ENCODE data around the gene ELAVL2. TPM values are rescaled to one million over a fixed set of nuclear protein-coding genes. Genes with fewer than 3 reads are reported as not detected.

The ELAVL2 gene
- total and polyA plus RNA-seq, 2 donors (not counting 3 experiments of a cell fraction or from before 2014, with no cell fraction given) = 0.06 to 0.20 TPM

- H2AFZ ChIP-seq (ENCODE audit: low read depth, low read length) = no peak overlapping the region
- DNase-seq (ENCODE audit: low read depth, low spot score) = no peak
- H3K9me3 ChIP-seq (replicated peaks; ENCODE audit: control insufficient read depth, insufficient read depth, low read length) = no peaks in the 10 kb centered on the region
- no peak overlapping the region for H3K4me3 ChIP-seq (replicated peaks in 1 of 3; ENCODE audit: insufficient read depth in 1 of 3, low read depth in 1 of 3, low read length in 3 of 3)
- no peak overlapping the region for H3K27ac ChIP-seq (ENCODE audit: insufficient read depth, low read depth, low read length)
- no TSS peak for BruUV-seq (replicated peaks)
- H3K9me1 ChIP-seq (replicated peaks; ENCODE audit: control insufficient read depth, extremely low read depth, insufficient read depth, low read length) = no peaks in the 10 kb centered on the region
- H3K27me3 ChIP-seq (ENCODE audit: control insufficient read depth in 2 of 2, insufficient read depth in 2 of 2, low read length in 2 of 2) = peaks cover 0 to 18% of the 10 kb centered on the region in 2 experiments
- ChIA-PET CTCF (interaction anchor here (1.0 kb wide), 1 partner anchor 8 kb away, joined by 3 read pairs; no protein-coding TSS in a partner anchor), POLR2A (no interaction called here)
- H3K4me2 ChIP-seq (ENCODE audit: insufficient read depth, low read length) = no peak overlapping the region
- no peak for TF ChIP-seq EZH2 (IDR thresholded peaks at IDR 0.05; ENCODE audit: borderline replicate concordance, low read depth, low read length, severe bottlenecking)
- TF ChIP-seq POLR2AphosphoS5 (IDR thresholded peaks at IDR 0.05; ENCODE audit: insufficient read depth, low read depth, low read length) = no peak
- no peak for TF ChIP-seq CTCF (IDR thresholded peaks at IDR 0.05; ENCODE audit: extremely low read depth in 1 of 2, insufficient read depth in 1 of 2, low read depth in 1 of 2, low read length in 2 of 2)
- TF ChIP-seq POLR2A (IDR thresholded peaks at IDR 0.05; ENCODE audit: low read depth, low read length) = no peak
- no peak for TF ChIP-seq MAX (IDR thresholded peaks at IDR 0.05; ENCODE audit: insufficient read depth, insufficient read length)
- no peak for TF ChIP-seq JUN (IDR thresholded peaks at IDR 0.05; ENCODE audit: borderline replicate concordance, insufficient read depth, insufficient read length, low read depth)
- TF ChIP-seq MYC (IDR thresholded peaks at IDR 0.05; ENCODE audit: low read depth, low read length) = no peak
- no peak for TF ChIP-seq GATA2 (IDR thresholded peaks at IDR 0.05; ENCODE audit: insufficient read depth, insufficient read length, low read depth, low read length)
- TF ChIP-seq FOS (IDR thresholded peaks at IDR 0.05; ENCODE audit: borderline replicate concordance, insufficient read depth, low read length) = no peak
- dilution Hi-C loops (cut with MboI; ENCODE audit: extremely low pct_ligation_motif_present, low sequenced_read_pairs) = no loop called here
- H3K36me3 ChIP-seq (ENCODE audit: control insufficient read depth in 2 of 2, extremely low read depth in 1 of 2, insufficient read depth in 2 of 2, low read length in 2 of 2) = no peaks in the 10 kb centered on the region
- intact Hi-C loops (cut with micrococcal nuclease) = no loop called here
- no peaks in the 10 kb centered on the region for H3K79me2 ChIP-seq (ENCODE audit: control insufficient read depth, insufficient read depth, low read length)
- no peak overlapping the region for H3K9ac ChIP-seq (replicated peaks; ENCODE audit: extremely low read depth, insufficient read depth, low read length)
- no peaks in the 10 kb centered on the region for H3K4me1 ChIP-seq (ENCODE audit: control insufficient read depth, extremely low read depth, insufficient read depth, low read length)
- no peak for FAIRE-seq
- no peaks in the 10 kb centered on the region for H4K20me1 ChIP-seq (replicated peaks; ENCODE audit: control insufficient read depth, extremely low read depth, insufficient read depth, low read length)
Observed at GRCh38 chr9:23849379-23850035, 23.5 kb upstream of the ELAVL2 start.

All from endothelial cell of umbilical vein (primary cell).